ENCODE measurements around the gene DSCAML1. TPM values are rescaled to one million over a fixed set of nuclear protein-coding genes. Genes with fewer than 3 reads are reported as not detected.

The DSCAML1 gene
- total RNA-seq, 1 experiment from 2014 or later: 0.15 TPM

GRCh38 chr11:117662255-117662654, 134.8 kb downstream of the DSCAML1 start:
- H3K27me3 ChIP-seq (ENCODE audit: insufficient read depth, low read length): no peaks in the 10 kb centered on the region
- no peak overlapping the region for H2BK20ac ChIP-seq (ENCODE audit: low read depth, low read length, poor library complexity, severe bottlenecking)
- H3K14ac ChIP-seq (ENCODE audit: insufficient read depth, low read length): no peak overlapping the region
- no peaks in the 10 kb centered on the region for H3K79me1 ChIP-seq (ENCODE audit: insufficient read depth, low read depth, low read length, poor library complexity, severe bottlenecking)
- no peak overlapping the region for H3K4ac ChIP-seq (ENCODE audit: low read depth, low read length)
- no peak overlapping the region for H3K23ac ChIP-seq (ENCODE audit: insufficient read length, low read depth, low read length)
- DNase-seq: no peak
- no peak overlapping the region for H2BK5ac ChIP-seq (ENCODE audit: insufficient read length, low read length)
- no peak overlapping the region for H3K18ac ChIP-seq (ENCODE audit: insufficient read length, low read depth, low read length)
- no CpG with 5 or more reads among the region's 8 CpGs for WGBS (ENCODE audit: extremely low coverage, insufficient read length, low lambda C conversion rate)
- H3K9me3 Mint-ChIP-seq: no peaks in the 10 kb centered on the region
- H2BK12ac ChIP-seq (ENCODE audit: insufficient read length, low read depth, low read length): no peak overlapping the region
- no peak overlapping the region for H3K9ac ChIP-seq (ENCODE audit: extremely low read depth, insufficient read length, low read length)
- H3K4me2 ChIP-seq (ENCODE audit: insufficient read depth, insufficient read length, low read length): no peak overlapping the region
- H3K4me1 Mint-ChIP-seq: peaks cover 33 to 34% of the 10 kb centered on the region in 2 experiments
- H2BK120ac ChIP-seq (ENCODE audit: low read depth, low read length, poor library complexity, severe bottlenecking): no peak overlapping the region
- no peak overlapping the region for H4K91ac ChIP-seq (ENCODE audit: insufficient read length, low read depth, low read length)
- no peak overlapping the region for H2AK5ac ChIP-seq (ENCODE audit: insufficient read length, low read length)
- H3K56ac ChIP-seq (ENCODE audit: insufficient read length, low read depth, low read length): no peak overlapping the region
- H2BK15ac ChIP-seq (ENCODE audit: low read depth, low read length): no peak overlapping the region
- H3K27me3 Mint-ChIP-seq (ENCODE audit: low read depth): peaks cover 3% of the 10 kb centered on the region
- no peak overlapping the region for H4K5ac ChIP-seq (ENCODE audit: insufficient read length, low read depth, low read length)
- H3K27ac Mint-ChIP-seq: no peak overlapping the region
- no peak overlapping the region for H4K8ac ChIP-seq (replicated peaks; ENCODE audit: insufficient read length, low read depth, low read length)
- no peaks in the 10 kb centered on the region for H3K36me3 Mint-ChIP-seq (ENCODE audit: insufficient read depth in 1 of 3, low read depth in 3 of 3)
- no peak overlapping the region for H3T11ph ChIP-seq (ENCODE audit: low read length)
- H3K9me3 ChIP-seq (ENCODE audit: control insufficient read depth, low read depth, low read length): no peaks in the 10 kb centered on the region
- no peaks in the 10 kb centered on the region for H3K4me1 ChIP-seq (ENCODE audit: insufficient read depth, low read length)
- H3K79me2 ChIP-seq (ENCODE audit: insufficient read depth, low read length): no peaks in the 10 kb centered on the region
- no peak for TF ChIP-seq CTCF (conservative IDR thresholded peaks at IDR 0.05)
- no peak overlapping the region for H2AFZ ChIP-seq (ENCODE audit: low read length)
- H4K20me1 ChIP-seq (ENCODE audit: control insufficient read depth, insufficient read depth, insufficient read length): no peaks in the 10 kb centered on the region
- H3K4me3 Mint-ChIP-seq: no peak overlapping the region
- H3K23me2 ChIP-seq (ENCODE audit: insufficient read length, low read depth, low read length, poor library complexity, severe bottlenecking): no peaks in the 10 kb centered on the region
- H3K27ac ChIP-seq (ENCODE audit: insufficient read length, low read depth, low read length): no peak overlapping the region

Measured in H9 (cell line).